Measurements from ENCODE around the gene TRIM17.
A peak's percentile ranks its signal among the peaks of the same experiment; 100 is the strongest.

TRIM17 gene

GRCh38 chr1:228416217-228416933 is at the start of gene TRIM17:
Gene TRIM17, minus strand, starts transcription at chr1:228416861. Its CDS starts 1,789 bp downstream, at chr1:228415072.
- DNase-seq, result peak; percentile 49

DNA sequence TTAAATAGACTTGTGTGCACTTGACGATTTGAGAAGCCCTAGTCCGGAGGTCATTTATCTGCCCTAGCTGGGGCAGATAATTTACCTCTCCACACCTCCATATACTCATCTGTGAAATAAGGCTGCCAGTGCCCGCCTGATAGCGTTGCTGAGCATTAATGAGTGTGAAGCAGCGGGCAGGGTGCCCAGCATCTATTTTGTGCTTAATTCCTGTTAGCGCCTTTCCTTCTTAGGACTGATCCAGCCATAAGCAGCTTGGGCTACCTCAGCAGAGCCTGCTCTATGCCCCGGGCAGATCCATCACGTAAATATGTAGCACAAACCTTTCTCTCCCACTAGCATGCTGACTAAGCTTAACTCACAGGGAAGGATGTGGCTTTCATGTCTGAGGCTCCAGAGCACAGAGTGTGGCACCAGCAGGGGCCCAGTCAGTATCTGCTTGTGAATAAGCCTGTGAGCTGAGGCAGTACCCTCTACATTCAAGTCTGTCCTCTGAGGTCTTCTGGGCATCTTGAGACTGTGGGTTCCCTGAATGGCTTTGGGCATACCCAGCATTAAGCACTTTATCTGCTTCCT is 49.0 kb upstream of the TRIM17 start:
- no peak for DNase-seq

- DNase-seq, result no peak
Measured at GRCh38 chr1:228465141-228465540, 48.5 kb upstream of the TRIM17 start.

- DNase-seq, result peak; percentile 95
Measured at GRCh38 chr1:228464487-228464983, 47.9 kb upstream of the TRIM17 start.

DNA sequence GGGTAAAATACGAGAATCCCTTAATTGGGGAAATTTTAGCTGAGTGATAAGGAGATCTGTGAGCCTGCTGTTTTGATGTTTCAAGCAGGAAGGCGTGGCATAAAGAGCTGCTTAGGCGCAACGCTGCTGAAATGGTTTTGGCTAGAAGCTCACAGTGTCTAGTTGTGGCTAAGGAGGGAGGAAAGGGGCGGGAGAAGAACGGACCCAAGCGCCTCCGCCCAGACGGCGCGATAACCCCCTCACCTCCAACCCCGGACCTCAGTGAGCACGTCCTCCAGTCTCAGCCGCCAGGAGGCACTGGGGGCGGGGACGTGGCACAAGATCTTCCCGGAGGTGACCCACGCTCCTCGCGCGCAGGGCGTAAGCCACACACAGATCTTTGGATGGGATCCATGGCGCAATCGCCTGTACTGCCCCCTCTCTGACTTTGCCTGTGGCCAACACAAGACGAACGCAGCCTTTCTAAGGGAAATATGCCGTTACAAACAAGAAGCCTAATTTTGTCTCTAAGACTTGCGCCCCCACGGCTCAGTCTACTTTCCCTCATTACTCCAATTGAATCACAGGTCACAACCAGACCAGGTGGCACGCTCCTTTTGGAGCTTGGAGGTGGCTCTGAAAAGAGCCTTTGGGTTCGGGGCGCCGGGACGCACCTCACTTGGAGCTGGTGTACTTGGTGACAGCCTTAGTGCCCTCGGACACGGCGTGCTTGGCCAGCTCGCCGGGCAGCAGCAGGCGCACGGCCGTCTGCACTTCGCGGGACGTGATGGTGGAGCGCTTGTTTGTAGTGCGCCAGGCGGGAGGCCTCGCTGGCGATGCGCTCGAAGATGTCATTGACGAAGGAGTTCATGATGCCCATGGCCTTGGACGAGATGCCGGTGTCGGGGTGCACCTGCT is 47.1 kb upstream of the TRIM17 start:
- peak; percentile 96 for DNase-seq

DNA sequence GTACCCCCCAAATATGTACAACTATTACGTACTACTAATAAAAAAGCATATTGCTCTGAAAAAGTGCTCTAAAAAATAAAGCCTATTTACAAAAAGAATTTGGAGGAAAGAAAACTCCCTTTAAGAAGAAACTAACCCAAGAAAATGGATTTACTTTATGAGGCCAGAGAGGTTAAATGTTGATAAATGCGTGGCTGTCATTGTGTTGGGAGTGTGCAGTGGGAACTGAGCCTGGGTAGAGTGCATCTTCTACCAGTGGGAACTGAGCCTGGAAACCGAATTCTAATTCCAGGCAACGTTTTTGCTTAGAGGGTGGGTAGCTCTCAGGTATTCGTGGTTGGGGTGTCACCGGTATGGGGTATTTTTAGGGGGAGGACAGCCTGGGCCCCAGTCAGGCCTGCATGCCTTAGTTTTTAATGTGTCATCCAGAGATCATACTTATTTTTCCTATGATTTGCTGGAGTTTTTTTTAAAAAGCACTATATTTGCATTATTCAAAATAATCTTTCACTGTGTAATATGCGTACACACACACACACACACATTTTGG is 46.4 kb upstream of the TRIM17 start:
- DNase-seq, result no peak

DNA sequence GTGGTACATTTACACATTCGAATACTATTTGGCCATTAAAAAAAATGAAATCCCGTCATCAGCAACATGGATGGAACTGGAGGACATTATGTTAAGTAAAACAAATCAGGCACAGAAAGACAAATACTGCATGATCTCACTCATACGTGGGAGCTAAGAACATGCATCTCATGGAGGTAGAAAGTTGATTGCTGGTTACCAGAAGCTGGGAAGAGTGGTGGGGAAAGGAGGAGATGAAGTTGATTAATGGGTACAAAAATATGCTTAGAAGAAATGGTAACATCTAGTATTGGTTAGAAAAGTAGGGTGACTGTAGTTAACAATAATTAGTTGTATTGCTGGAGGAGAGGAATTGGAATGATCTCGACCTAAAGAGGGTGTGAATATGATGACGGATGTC is 45.9 kb upstream of the TRIM17 start:
- no peak for DNase-seq

- DNase-seq, result no peak
Measured at GRCh38 chr1:228460821-228461220, 44.2 kb upstream of the TRIM17 start.

DNA sequence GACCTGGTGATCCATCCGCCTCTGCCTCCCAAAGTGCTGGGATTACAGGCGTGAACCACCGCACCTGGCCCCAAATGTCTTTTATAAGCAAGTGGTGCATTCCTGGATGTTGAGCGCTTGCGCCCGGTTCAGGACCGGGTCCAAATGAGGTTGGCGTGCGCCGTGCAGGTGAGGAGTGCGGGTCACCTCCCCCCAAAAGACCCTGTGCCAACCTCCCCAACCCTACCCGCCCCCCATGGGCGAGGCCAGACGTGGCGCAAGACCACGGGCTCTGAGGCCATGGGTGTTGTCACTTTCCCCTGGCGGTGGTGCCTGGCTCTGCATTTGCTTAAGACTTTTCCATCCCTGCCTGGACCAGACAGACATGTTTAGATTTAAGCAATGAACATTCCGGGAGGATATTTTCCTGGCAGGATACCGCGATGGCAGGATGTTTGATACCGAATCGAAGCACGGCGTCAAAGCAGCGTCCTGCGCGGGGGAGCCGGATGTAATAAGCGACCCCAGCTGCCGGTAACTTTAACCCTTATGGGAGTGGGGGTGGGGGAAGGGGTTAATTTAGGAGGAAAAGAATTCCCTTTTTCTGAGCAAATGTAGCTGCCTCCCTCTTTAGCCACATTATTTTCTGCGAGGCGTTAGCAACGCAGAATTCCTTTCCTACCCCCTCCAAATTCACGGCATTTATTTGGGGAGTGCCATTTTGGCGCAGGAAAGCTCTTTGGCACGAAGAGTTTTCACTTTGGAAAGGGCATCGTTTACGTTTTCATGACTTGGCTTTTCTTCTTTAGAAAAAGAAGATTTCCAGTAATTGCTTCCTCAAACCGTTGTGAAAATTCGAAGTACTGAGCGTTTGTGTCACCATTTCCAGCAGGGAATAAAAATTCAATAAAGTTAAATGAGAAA is 42.7 kb upstream of the TRIM17 start:
- DNase-seq, result peak; percentile 88

DNA sequence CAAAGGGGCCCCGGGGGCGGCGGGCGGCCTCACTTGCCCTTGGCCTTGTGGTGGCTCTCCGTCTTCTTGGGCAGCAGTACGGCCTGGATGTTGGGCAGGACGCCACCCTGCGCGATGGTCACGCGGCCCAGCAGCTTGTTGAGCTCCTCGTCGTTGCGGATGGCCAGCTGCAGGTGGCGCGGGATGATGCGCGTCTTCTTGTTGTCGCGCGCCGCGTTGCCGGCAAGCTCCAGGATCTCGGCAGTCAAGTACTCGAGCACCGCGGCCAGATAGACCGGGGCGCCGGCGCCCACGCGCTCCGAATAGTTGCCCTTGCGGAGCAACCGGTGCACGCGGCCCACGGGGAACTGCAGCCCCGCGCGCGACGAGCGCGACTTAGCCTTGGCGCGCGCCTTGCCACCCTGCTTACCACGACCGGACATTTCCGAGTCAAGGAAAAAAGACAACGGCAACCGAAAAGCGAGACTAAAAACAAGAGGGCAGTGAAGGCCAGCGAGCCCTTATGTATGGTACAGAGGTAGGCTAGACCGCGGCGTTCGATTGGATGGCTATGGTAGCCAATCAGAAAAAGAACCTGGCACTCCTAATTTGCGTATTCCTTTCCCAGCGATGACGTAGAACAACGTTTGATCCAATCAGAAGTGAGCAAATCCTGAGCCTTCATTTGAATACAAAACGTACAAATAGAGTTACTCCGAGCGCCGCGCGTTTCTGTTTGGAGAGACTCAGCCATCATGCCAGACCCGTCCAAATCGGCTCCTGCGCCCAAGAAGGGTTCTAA is 40.9 kb upstream of the TRIM17 start:
- DNase-seq, result peak; percentile 99

DNA sequence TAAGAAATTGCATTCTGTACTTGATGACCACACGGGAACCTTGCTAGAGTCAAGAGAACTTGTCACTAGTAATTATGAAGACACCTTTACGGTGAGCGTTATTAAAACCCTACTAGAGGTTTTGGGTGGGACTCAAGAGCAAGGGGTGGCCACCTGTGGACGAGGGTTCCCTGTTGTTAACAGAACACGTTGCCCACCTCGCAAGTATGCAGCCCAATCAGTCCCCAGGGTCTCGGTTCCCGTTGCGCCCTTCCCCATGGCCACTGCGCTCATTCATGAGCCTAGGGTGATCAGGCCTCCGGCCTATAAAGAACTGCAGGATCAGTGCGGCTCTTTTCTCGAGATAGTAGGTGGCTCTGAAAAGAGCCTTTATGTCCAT is 40.3 kb upstream of the TRIM17 start:
- DNase-seq, result no peak

- DNase-seq, result no peak
Measured at GRCh38 chr1:228456252-228457016, 39.8 kb upstream of the TRIM17 start.

GRCh38 chr1:228455715-228456114 is 39.1 kb upstream of the TRIM17 start:
- peak; percentile 45 for DNase-seq

- DNase-seq, result peak; percentile 19
Measured at GRCh38 chr1:228454238-228454637, 37.6 kb upstream of the TRIM17 start.

- DNase-seq, result no peak
Measured at GRCh38 chr1:228453614-228454013, 37.0 kb upstream of the TRIM17 start.

DNA sequence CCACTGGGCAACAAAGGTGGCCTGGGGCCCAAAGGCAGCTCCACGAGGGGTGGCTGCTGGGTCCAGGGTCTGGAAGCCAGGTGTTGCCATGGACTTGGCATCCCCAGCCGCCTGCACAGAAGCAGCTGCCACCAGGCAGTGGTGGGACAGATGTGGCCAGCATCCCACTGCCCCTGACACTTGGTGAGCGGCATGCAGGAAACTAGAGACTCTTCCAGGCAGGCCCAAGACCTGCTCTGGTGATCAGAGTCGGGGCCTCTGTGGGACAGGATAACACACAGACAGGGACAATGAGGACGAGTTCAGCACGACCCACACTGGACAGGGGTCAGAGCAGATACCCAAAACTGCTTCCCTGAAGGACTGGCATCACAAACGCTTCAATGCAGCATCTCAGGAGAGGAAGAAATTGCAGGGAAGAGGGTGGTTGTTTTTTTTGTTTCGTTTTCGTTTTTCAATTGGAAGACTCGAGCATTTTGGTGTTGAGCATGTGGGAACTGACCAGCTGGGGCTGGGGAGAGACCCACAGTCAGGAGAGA is 36.4 kb upstream of the TRIM17 start:
- peak; percentile 35 for DNase-seq

GRCh38 chr1:228452194-228453021 is 35.7 kb upstream of the TRIM17 start:
- peak; percentile 50 for DNase-seq

DNA sequence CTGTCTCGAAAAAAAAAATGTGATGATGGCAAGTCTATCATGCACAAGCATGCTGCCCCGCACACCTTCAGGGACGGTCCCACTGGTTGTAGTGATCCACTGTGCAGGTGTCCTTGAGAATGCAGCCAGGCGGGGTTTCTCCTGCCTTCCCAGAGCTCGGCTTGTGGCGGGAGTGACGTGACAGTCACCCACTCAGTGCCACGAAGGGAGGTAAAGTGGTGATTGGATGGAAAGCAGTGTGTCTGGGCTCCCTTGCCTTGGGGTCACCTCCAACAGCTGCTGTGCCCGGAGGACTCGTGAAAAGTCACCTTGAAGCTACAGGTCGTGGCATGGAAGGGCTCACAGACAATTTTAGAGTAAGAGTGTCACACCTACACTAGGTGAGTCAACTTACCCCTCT is 33.5 kb upstream of the TRIM17 start:
- no peak for DNase-seq

- no peak for DNase-seq
Measured at GRCh38 chr1:228448372-228448771, 31.7 kb upstream of the TRIM17 start.

Measured in OCI-M1 (cell line).